ENCODE measurements around the gene SLC30A3.

GRCh38 chr2:27298391-27299080, 35.7 kb upstream of the SLC30A3 start:
- no peak for TF ChIP-seq POLR2A (IDR thresholded peaks at IDR 0.05)
- no peak for TF ChIP-seq CTCF (IDR thresholded peaks at IDR 0.05)
- TF ChIP-seq POLR2AphosphoS5 (IDR thresholded peaks at IDR 0.05), result no peak
